NCI-H345 (cell line): ENCODE results near the gene TRAPPC10.
A peak's percentile ranks its signal among the peaks of the same experiment; 100 is the strongest.

ENCODE experiments used
- DNase-seq: peaks from one replicate; lab custom pipeline; 2025; lab: John Stamatoyannopoulos, UW

TRAPPC10 gene

GRCh38 chr21:44002511-44002910 is 9.6 kb upstream of the TRAPPC10 start:
- no peak for DNase-seq

- DNase-seq, result no peak
Measured at GRCh38 chr21:44003307-44003966, 8.7 kb upstream of the TRAPPC10 start.

- DNase-seq, result no peak
Measured at GRCh38 chr21:44005071-44005470, 7.0 kb upstream of the TRAPPC10 start.

GRCh38 chr21:44005593-44005992 is 6.5 kb upstream of the TRAPPC10 start:
- no peak for DNase-seq

GRCh38 chr21:44006017-44006619 is 6.0 kb upstream of the TRAPPC10 start:
- no peak for DNase-seq

- DNase-seq, result no peak
Measured at GRCh38 chr21:44006656-44007055, 5.5 kb upstream of the TRAPPC10 start.

- no peak for DNase-seq
Measured at GRCh38 chr21:44010429-44010828, 1.7 kb upstream of the TRAPPC10 start.

- no peak for DNase-seq
Measured at GRCh38 chr21:44011123-44011522, 986 bp upstream of the TRAPPC10 start.

GRCh38 chr21:44012474-44013379 is 618 bp downstream of the TRAPPC10 start:
- DNase-seq, result peak; percentile 66

- DNase-seq, result peak; percentile 18
Measured at GRCh38 chr21:44013380-44014088, 1.4 kb downstream of the TRAPPC10 start.

- no peak for DNase-seq
Measured at GRCh38 chr21:44017601-44018000, 5.5 kb downstream of the TRAPPC10 start.

GRCh38 chr21:44018127-44018526 is 6.0 kb downstream of the TRAPPC10 start:
- no peak for DNase-seq

- no peak for DNase-seq
Measured at GRCh38 chr21:44018813-44019567, 6.9 kb downstream of the TRAPPC10 start.

- DNase-seq, result no peak
Measured at GRCh38 chr21:44019568-44019958, 7.5 kb downstream of the TRAPPC10 start.

GRCh38 chr21:44020551-44020950 is 8.4 kb downstream of the TRAPPC10 start:
- no peak for DNase-seq

GRCh38 chr21:44021064-44021463 is 9.0 kb downstream of the TRAPPC10 start:
- no peak for DNase-seq

- DNase-seq, result no peak
Measured at GRCh38 chr21:44024257-44024656, 12.1 kb downstream of the TRAPPC10 start.

GRCh38 chr21:44024887-44025353 is 12.8 kb downstream of the TRAPPC10 start:
- no peak for DNase-seq

GRCh38 chr21:44027607-44028286 is 15.6 kb downstream of the TRAPPC10 start:
- no peak for DNase-seq

- no peak for DNase-seq
Measured at GRCh38 chr21:44028287-44028659, 16.2 kb downstream of the TRAPPC10 start.
